Gastroesophageal sphincter (tissue), 3 donors: ENCODE data around the gene SLC40A1.

Experiments
- CTCF ChIP-seq, 4 experiments: fragments of 200-600 bp in 2 of 4; fragments of 450-650 bp in 2 of 4; sonication (generic) in 1 of 4; IDR thresholded peaks; one replicate each; pipeline ENCODE4 v1.5.1; 2017 to 2019; ENCODE audit warnings: antibody characterized with exemption in 4 of 4, mild to moderate bottlenecking in 2 of 4, moderate library complexity in 2 of 4
- EP300 ChIP-seq: sonication (generic); formaldehyde crosslinking; IDR thresholded peaks from one replicate; pipeline ENCODE4 v1.6.1; 2017; ENCODE audit warnings: antibody characterized with exemption, mild to moderate bottlenecking
- POLR2A ChIP-seq, 2 donors: fragments of 450-650 bp; IDR thresholded peaks; one replicate each; pipeline ENCODE4 v1.6.1; 2017; ENCODE audit warnings: antibody characterized with exemption in 2 of 2, mild to moderate bottlenecking in 2 of 2, moderate library complexity in 1 of 2

DNA sequence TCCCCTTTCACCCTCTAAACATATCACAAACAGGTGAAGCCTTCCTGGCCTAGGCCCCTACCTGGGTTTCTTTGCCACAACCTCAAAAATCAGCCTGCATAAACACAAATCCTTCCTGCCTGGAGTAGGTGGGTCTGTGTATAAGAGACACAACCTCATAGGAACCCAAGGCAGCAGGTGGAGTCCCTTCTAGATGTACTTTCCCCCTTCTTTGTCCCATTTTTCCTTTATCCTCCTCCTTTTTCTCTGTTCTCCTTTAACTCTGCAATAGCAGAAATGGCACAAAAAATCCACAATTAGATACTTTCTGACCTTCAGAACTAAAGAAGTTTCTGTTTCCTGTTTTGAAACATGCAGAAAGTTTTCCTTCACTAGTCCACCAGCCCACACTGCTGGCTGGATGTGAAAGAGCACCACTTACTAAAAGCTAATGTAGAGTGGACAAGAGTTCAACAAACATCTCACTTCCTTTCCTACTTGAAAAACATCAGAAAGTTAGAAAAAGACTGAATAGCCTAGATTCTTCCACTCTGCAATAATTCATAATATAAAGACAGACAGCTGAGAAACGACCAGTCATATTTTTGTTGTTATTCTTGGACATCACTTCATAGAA lies 11.2 kb downstream of the SLC40A1 start:
- TF ChIP-seq CTCF (IDR thresholded peaks at IDR 0.05) (peak in 2 of 4 experiments; percentile 42 to 44), POLR2A (IDR thresholded peaks at IDR 0.05) (no peak), EP300 (no peak)
